HG03039 (cell line): Measurements from ENCODE around the gene APOL3.
"Not testable (repeated sequence)": the region's sequence is repeated elsewhere in the genome, so short reads cannot be mapped to it uniquely, and the experiment has no call there.

Source experiments
- ATAC-seq: cut with Tn5 transposase; IDR thresholded peaks from one replicate; pipeline ENCODE4 v1.9.1; 2021; ENCODE audit warnings: mild to moderate bottlenecking, moderate library complexity; ENCODE audit not compliant: unreplicated experiment

APOL3 gene

GRCh38 chr22:36160499-36160942 lies at the start of gene APOL3:
Gene APOL3 (minus strand): TSS chr22:36160755. CDS start chr22:36149055, 11,700 bp downstream.
- ATAC-seq, result no peak

GRCh38 chr22:36210224-36210623 lies 49.7 kb upstream of the APOL3 start:
- ATAC-seq, result no peak

GRCh38 chr22:36209488-36209908 lies 48.9 kb upstream of the APOL3 start:
- ATAC-seq, result not testable (repeated sequence)

- ATAC-seq, result no peak
Measured at GRCh38 chr22:36208914-36209313, 48.4 kb upstream of the APOL3 start.

GRCh38 chr22:36208162-36208765 lies 47.7 kb upstream of the APOL3 start:
- no peak for ATAC-seq

GRCh38 chr22:36206255-36206654 lies 45.7 kb upstream of the APOL3 start:
- no peak for ATAC-seq

- ATAC-seq, result not testable (repeated sequence)
Measured at GRCh38 chr22:36205573-36205972, 45.0 kb upstream of the APOL3 start.

GRCh38 chr22:36204632-36205015 lies 44.1 kb upstream of the APOL3 start:
- ATAC-seq, result no peak

GRCh38 chr22:36204001-36204631 lies 43.6 kb upstream of the APOL3 start:
- ATAC-seq, result no peak

- not testable (repeated sequence) for ATAC-seq
Measured at GRCh38 chr22:36203441-36203840, 42.9 kb upstream of the APOL3 start.

- ATAC-seq, result not testable (repeated sequence)
Measured at GRCh38 chr22:36202906-36203305, 42.4 kb upstream of the APOL3 start.

- ATAC-seq, result no peak
Measured at GRCh38 chr22:36201630-36202319, 41.2 kb upstream of the APOL3 start, which contains the start of gene APOL4. Gene APOL4 (minus strand): TSS chr22:36201809. CDS start chr22:36201734, 75 bp downstream.

GRCh38 chr22:36201025-36201424 lies 40.5 kb upstream of the APOL3 start:
- ATAC-seq, result not testable (repeated sequence)

- no peak for ATAC-seq
Measured at GRCh38 chr22:36199001-36199551, 38.5 kb upstream of the APOL3 start.

- ATAC-seq, result no peak
Measured at GRCh38 chr22:36198536-36198935, 38.0 kb upstream of the APOL3 start.

GRCh38 chr22:36197514-36198146 lies 37.1 kb upstream of the APOL3 start:
- no peak for ATAC-seq

GRCh38 chr22:36197065-36197440 lies 36.5 kb upstream of the APOL3 start:
- no peak for ATAC-seq

GRCh38 chr22:36196254-36197064 lies 35.9 kb upstream of the APOL3 start:
- no peak for ATAC-seq

GRCh38 chr22:36194971-36195370 lies 34.4 kb upstream of the APOL3 start:
- no peak for ATAC-seq

GRCh38 chr22:36194385-36194784 lies 33.8 kb upstream of the APOL3 start:
- no peak for ATAC-seq
